Prostate gland (tissue), 2 donors: Measurements from ENCODE around the gene MMP14. TPM values are rescaled to one million over a fixed set of nuclear protein-coding genes. Genes with fewer than 3 reads are reported as not detected.
"Not testable (repeated sequence)": the region's sequence is repeated elsewhere in the genome, so short reads cannot be mapped to it uniquely, and the experiment has no call there.

Experiments used
- DNase-seq: peaks from one replicate; pipeline ENCODE4 v3.0.0-alpha.2; 2019; ENCODE audit warnings: low spot score
- H3K27ac ChIP-seq, 2 donors: fragments of 200-600 bp; sonication (generic); 2 replicates each; pipeline ENCODE4 v1.5.1; 2017 to 2019
- H3K27me3 ChIP-seq: fragments of 200-600 bp; sonication (generic); replicated peaks from 2 replicates; pipeline ENCODE4 v1.5.1; 2019; ENCODE audit not compliant: insufficient read depth
- H3K36me3 ChIP-seq, 2 donors: fragments of 200-600 bp; sonication (generic); 1 replicate in 1 of 2; 2 replicates in 1 of 2; pipeline versions ENCODE4 v1.5.1 to v1.8.1; 2017 to 2019
- H3K4me1 ChIP-seq: fragments of 200-600 bp; sonication (generic); replicated peaks from 2 replicates; pipeline ENCODE4 v1.5.1; 2019
- H3K4me3 ChIP-seq, 2 donors: fragments of 200-600 bp; sonication (generic); 2 replicates each; pipeline ENCODE4 v1.5.1; 2017 to 2019
- H3K9me3 ChIP-seq: fragments of 200-600 bp; sonication (generic); 2 replicates; pipeline ENCODE4 v1.5.1; 2017
- POLR2A ChIP-seq: fragments of 450-650 bp; IDR thresholded peaks from one replicate; pipeline ENCODE4 v1.6.1; 2016; ENCODE audit warnings: antibody characterized with exemption, mild to moderate bottlenecking
- POLR2AphosphoS5 ChIP-seq: sonication (generic); formaldehyde crosslinking; IDR thresholded peaks from one replicate; pipeline ENCODE4 v1.6.1; 2017; ENCODE audit warnings: antibody characterized with exemption
- WGBS: methylation state at CpG from one replicate; pipeline ENCODE4 v1.1.5; 2018; 5-methylcytosine and 5-hydroxymethylcytosine counted together
- intact Hi-C: fragments of 100-400 bp; cut with DNase I; formaldehyde crosslinking; loops from one replicate; pipeline ENCODE4 v1.14.2; 2022
- total RNA-seq, 2 donors: library from RNA; depleted of rRNA; stranded (reverse); fragments of >200 nt; gene quantifications; one replicate each; pipeline ENCODE4 v1.1.0, GENCODE V29; 2016
- TF ChIP-seq, protein P1 (sequence below), 4 experiments: fragments of 200-600 bp in 2 of 4; fragments of 450-650 bp in 2 of 4; sonication (generic) in 2 of 4; IDR thresholded peaks; 1 replicate in 3 of 4; 2 replicates in 1 of 4; pipeline ENCODE4 v1.5.1; 2016 to 2019; ENCODE audit warnings: antibody characterized with exemption in 4 of 4, mild to moderate bottlenecking in 2 of 4, moderate library complexity in 2 of 4

Gene MMP14
- total RNA-seq, 2 donors from 2014 or later = 64.9 to 90.4 TPM

GRCh38 chr14:22798528-22798927, 37.9 kb upstream of the MMP14 start:
- intact Hi-C loops = no loop called here
- DNase-seq = no peak
- TF ChIP-seq, protein P1, sequence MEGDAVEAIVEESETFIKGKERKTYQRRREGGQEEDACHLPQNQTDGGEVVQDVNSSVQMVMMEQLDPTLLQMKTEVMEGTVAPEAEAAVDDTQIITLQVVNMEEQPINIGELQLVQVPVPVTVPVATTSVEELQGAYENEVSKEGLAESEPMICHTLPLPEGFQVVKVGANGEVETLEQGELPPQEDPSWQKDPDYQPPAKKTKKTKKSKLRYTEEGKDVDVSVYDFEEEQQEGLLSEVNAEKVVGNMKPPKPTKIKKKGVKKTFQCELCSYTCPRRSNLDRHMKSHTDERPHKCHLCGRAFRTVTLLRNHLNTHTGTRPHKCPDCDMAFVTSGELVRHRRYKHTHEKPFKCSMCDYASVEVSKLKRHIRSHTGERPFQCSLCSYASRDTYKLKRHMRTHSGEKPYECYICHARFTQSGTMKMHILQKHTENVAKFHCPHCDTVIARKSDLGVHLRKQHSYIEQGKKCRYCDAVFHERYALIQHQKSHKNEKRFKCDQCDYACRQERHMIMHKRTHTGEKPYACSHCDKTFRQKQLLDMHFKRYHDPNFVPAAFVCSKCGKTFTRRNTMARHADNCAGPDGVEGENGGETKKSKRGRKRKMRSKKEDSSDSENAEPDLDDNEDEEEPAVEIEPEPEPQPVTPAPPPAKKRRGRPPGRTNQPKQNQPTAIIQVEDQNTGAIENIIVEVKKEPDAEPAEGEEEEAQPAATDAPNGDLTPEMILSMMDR (IDR thresholded peaks at IDR 0.05) = no peak
- TF ChIP-seq POLR2AphosphoS5 (no peak), POLR2A (no peak)
- 62% methylated on average over 2 of the region's 2 CpGs for WGBS
- no peak overlapping the region for H3K4me3 ChIP-seq
- no peak overlapping the region for H3K27ac ChIP-seq
- no peaks in the 10 kb centered on the region for H3K36me3 ChIP-seq
- H3K27me3 ChIP-seq = no peaks in the 10 kb centered on the region
- no peaks in the 10 kb centered on the region for H3K9me3 ChIP-seq
- no peaks in the 10 kb centered on the region for H3K4me1 ChIP-seq

DNA sequence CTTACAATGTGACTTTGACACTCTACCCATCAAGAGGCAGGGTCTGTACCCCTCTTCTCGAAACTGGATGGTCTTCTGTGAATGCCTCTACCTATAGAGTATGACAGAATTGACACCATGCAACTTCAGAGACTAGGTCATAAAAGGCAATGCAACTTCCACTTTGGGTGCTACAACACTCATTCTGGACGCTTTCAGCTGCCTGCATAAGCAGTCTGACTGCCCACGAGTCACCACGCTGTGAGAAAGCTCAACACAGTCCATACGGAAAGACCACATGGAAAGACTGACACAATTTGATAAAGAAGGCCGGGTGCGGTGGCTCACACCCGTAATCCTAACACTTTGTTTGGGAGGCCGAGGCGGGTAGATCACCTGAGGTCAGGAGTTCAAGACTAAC, 36.0 kb upstream of the MMP14 start:
- WGBS = 96% methylated on average over 10 of the region's 10 CpGs
- TF ChIP-seq, protein P1 (IDR thresholded peaks at IDR 0.05) = no peak
- no peak for TF ChIP-seq POLR2AphosphoS5
- no peak for TF ChIP-seq POLR2A
- H3K4me3 ChIP-seq = no peak overlapping the region
- intact Hi-C loops = no loop called here
- no peaks in the 10 kb centered on the region for H3K9me3 ChIP-seq
- no peak for DNase-seq
- H3K27ac ChIP-seq = no peak overlapping the region
- H3K36me3 ChIP-seq = no peaks in the 10 kb centered on the region
- H3K4me1 ChIP-seq = no peaks in the 10 kb centered on the region
- H3K27me3 ChIP-seq = no peaks in the 10 kb centered on the region

GRCh38 chr14:22801716-22802115, 34.7 kb upstream of the MMP14 start:
- H3K36me3 ChIP-seq = no peaks in the 10 kb centered on the region
- no peak overlapping the region for H3K27ac ChIP-seq
- 83% methylated on average over 8 of the region's 8 CpGs for WGBS
- no peaks in the 10 kb centered on the region for H3K9me3 ChIP-seq
- H3K4me3 ChIP-seq = no peak overlapping the region
- H3K4me1 ChIP-seq = no peaks in the 10 kb centered on the region
- no peaks in the 10 kb centered on the region for H3K27me3 ChIP-seq
- no peak for DNase-seq
- intact Hi-C loops = no loop called here
- no peak for TF ChIP-seq POLR2AphosphoS5
- no peak for TF ChIP-seq POLR2A
- TF ChIP-seq, protein P1 (IDR thresholded peaks at IDR 0.05) = no peak

- 81% methylated on average over 12 of the region's 12 CpGs for WGBS
- Histone ChIP-seq H3K4me1 (no peaks in the 10 kb centered on the region), H3K27ac (no peak overlapping the region), H3K9me3 (no peaks in the 10 kb centered on the region), H3K4me3 (no peak overlapping the region), H3K27me3 (no peaks in the 10 kb centered on the region), H3K36me3 (no peaks in the 10 kb centered on the region)
- TF ChIP-seq, protein P1 (IDR thresholded peaks at IDR 0.05) = no peak
- TF ChIP-seq POLR2A (no peak), POLR2AphosphoS5 (no peak)
- DNase-seq = no peak
- intact Hi-C loops = no loop called here
These were observed 33.3 kb upstream of the MMP14 start for GRCh38 chr14:22802860-22803686.

- 83% methylated on average over 3 of the region's 3 CpGs for WGBS
- H3K27ac ChIP-seq = no peak overlapping the region
- intact Hi-C loops = no loop called here
- H3K4me1 ChIP-seq = no peaks in the 10 kb centered on the region
- TF ChIP-seq, protein P1 (IDR thresholded peaks at IDR 0.05) = no peak
- TF ChIP-seq POLR2AphosphoS5 (no peak), POLR2A (no peak)
- H3K27me3 ChIP-seq = no peaks in the 10 kb centered on the region
- DNase-seq = no peak
- no peak overlapping the region for H3K4me3 ChIP-seq
- no peaks in the 10 kb centered on the region for H3K36me3 ChIP-seq
- no peaks in the 10 kb centered on the region for H3K9me3 ChIP-seq
These were observed 32.8 kb upstream of the MMP14 start for GRCh38 chr14:22803687-22803974.

- H3K4me3 ChIP-seq, intact Hi-C loops: not testable (repeated sequence)
- 98% methylated on average over 4 of the region's 4 CpGs for WGBS
These were observed 31.1 kb upstream of the MMP14 start for GRCh38 chr14:22805235-22805634.

More at GRCh38 chr14:22805235-22805634, 31.1 kb upstream of the MMP14 start:
- not testable (repeated sequence) for H3K27ac ChIP-seq, H3K27me3 ChIP-seq, H3K9me3 ChIP-seq, H3K36me3 ChIP-seq, H3K4me1 ChIP-seq, DNase-seq
